Activated T-helper 9 cell treated with anti-CD3 and anti-CD28 coated beads, Interleukin-2, amount 50 U/mL, for 16 hours (primary cell): ENCODE results near the gene SELE.
"Not testable (repeated sequence)": the region's sequence is repeated elsewhere in the genome, so short reads cannot be mapped to it uniquely, and the experiment has no call there.

Experiments
- DNase-seq: peaks from one replicate; pipeline ENCODE4 v3.0.0-alpha.2; 2020; ENCODE audit warnings: low read depth

SELE gene

GRCh38 chr1:169724168-169724567, 9.7 kb downstream of the SELE start:
- DNase-seq = no peak

DNA sequence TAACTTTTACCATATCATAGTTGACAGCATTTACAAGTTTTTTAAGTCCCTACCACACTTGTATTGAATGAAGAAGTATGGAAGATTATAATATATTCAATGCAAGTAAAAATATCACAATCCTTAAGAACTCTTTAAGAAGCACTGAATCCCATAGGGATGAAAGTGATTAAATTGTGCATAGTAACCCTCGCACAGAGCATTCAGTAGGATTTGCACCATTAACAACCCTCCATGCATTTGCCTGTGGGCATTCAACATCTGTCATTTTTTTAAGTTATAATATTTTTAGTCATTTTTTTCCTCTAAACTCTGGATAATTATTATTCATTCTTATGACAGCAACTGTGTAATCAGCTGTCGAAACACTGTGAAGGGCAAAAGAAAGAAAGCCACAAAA, 10.1 kb downstream of the SELE start:
- no peak for DNase-seq

DNA sequence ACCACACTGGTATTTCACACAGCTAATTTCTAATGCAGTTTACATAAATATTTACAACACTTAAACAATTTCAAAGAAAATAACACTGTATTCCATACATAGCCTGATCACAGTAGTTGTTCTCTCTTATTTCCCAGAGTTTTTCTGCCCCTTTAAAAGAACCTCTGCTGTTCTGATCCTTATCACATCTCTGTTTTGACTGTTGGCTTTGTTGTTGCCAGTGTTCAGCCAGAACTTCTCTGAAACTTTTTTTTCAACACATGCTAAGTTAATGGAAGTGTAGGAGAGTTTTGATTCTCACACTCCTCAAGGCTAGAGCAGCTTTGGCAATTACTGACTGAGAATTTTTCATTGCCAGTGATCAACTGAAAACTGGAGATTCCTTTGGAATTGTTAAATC, 11.1 kb downstream of the SELE start:
- DNase-seq = no peak

- not testable (repeated sequence) for DNase-seq
Measured at GRCh38 chr1:169715100-169715499, 18.8 kb downstream of the SELE start.

DNA sequence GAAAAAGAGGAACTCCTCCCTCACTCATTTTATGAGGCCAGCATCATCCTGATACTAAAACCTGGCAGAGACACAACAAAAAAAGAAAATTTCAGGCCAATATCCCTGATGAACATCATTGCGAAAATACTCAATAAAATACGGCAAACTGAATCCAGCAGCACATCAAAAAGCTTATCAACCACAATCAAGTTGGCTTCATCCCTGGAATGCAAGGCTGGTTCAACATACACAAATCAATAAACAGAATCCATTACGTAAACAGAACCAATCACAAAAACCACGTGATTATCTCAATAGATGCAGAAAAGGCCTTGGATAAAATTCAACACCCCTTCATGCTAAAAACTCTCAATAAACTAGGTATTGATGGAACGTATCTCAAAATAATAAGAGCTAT, 20.8 kb downstream of the SELE start:
- not testable (repeated sequence) for DNase-seq

DNA sequence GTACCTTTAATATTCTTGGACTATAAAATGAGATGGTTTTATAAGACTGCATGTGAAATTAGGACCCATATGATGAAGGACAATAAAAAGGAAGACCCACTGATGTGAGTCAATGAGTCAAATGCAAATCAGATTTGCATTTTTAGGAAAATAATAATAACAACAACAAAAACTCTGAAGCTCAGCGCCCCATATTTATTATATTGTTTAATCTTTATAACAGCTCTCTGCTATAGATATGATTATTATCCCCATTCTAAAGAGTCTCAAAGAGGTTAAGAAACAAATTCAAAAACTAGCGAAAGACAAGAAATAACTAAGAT, 21.6 kb downstream of the SELE start:
- DNase-seq = no peak

DNA sequence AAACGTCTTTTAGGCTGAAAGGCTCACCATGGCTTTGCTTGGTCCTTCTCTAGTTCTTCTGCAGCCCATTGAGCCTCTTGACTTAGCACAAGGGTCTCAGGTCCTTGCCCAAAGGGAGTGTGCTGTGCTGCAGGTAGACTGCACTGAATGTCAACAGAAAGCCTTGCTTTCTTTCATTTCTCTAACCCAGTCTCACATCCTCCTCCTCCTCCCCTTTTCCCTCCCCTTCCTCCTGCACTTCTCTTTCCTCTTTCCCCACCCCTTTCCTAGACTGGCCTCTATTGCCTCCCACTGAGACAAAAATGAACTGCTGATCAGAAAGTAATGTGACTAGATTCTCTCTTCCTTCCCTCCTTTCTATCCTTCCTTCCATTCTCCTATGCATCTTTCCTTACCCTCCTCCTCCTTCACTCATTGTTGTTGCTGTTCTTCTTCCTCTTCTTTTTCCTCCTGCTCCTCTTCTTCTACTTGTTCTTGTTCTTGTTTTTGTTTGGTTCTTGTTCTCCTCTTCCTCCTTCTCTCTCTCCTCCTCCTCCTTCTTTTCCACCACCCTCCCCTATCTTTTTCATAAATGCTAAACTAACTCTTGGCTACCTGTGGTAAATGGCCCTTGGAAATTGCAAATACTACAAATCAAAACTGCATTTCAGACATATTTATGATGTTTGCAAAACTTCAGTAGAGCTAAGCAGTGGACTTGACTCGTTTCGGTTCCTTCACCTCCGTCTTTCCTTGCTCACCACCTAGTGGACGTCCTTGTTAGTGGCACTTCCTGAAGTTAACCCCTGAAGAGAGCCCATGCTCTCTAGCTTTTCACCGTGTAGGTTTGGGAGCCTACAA, 22.2 kb downstream of the SELE start, which contains the start of gene SELL:
Gene SELL (minus strand): TSS at position 152 of the 840 bp plus-strand sequence. CDS start 122 bp downstream, at position 30.
- peak; percentile 51 for DNase-seq

GRCh38 chr1:169708647-169709046, 25.2 kb downstream of the SELE start:
- DNase-seq = no peak

- DNase-seq = no peak
Measured at GRCh38 chr1:169707912-169708604, 25.8 kb downstream of the SELE start.

DNA sequence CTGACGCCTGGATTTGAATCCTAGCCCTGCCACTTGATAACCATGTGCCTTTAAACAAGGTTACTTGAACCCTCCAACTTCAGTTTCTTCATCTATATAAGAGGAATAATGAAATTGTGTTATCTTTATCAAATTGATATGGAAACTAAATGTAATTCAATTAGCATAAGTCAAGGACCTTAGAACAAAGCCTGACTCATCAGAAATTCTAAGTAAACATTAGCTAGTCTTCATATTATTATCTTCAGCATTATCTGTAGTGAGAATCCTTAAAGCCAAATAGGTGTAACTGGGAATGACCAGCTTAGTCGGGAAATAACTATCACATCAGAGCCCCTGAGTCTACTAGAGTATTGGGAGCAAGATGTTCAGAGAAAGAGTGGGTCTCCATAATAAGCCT, 29.1 kb downstream of the SELE start:
- no peak for DNase-seq

- DNase-seq = no peak
Measured at GRCh38 chr1:169701261-169702005, 32.4 kb downstream of the SELE start.

DNA sequence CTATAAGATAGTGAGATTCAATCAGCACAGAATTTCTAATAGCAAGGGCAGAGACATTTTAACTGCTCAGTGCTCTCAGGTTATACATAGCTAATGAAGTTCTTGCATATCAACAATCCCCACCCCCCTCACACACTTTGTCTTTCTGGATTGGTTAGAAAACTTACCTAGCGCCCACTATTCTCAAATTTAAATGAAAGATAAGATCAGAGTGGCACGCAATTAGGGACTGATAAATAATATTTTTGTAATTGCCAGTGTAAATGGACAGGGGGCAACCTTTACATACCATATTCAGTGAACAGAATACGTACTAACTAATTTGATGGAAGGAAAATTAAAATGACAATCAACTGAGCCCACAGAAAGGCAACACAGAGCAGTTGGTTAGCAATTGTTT, 34.2 kb downstream of the SELE start:
- DNase-seq = no peak

- no peak for DNase-seq
Measured at GRCh38 chr1:169698976-169699375, 34.9 kb downstream of the SELE start.

GRCh38 chr1:169697755-169698154, 36.1 kb downstream of the SELE start:
- DNase-seq = no peak

- DNase-seq = no peak
Measured at GRCh38 chr1:169696273-169697100, 37.4 kb downstream of the SELE start.

GRCh38 chr1:169694304-169695075, 39.4 kb downstream of the SELE start:
- DNase-seq = no peak

- no peak for DNase-seq
Measured at GRCh38 chr1:169692756-169693460, 41.0 kb downstream of the SELE start.

GRCh38 chr1:169690489-169690888, 43.4 kb downstream of the SELE start:
- DNase-seq = no peak

- no peak for DNase-seq
Measured at GRCh38 chr1:169689395-169689794, 44.5 kb downstream of the SELE start.

- DNase-seq = not testable (repeated sequence)
Measured at GRCh38 chr1:169688377-169688776, 45.5 kb downstream of the SELE start.
